Measurements from ENCODE around the gene BANP. TPM values are rescaled to one million over a fixed set of nuclear protein-coding genes. Genes with fewer than 3 reads are reported as not detected.

BANP gene
- total RNA-seq, 3 donors from 2014 or later (not counting 1 experiment from before 2014, with no cell fraction given): 88.8 to 117 (median 117) TPM

DNA sequence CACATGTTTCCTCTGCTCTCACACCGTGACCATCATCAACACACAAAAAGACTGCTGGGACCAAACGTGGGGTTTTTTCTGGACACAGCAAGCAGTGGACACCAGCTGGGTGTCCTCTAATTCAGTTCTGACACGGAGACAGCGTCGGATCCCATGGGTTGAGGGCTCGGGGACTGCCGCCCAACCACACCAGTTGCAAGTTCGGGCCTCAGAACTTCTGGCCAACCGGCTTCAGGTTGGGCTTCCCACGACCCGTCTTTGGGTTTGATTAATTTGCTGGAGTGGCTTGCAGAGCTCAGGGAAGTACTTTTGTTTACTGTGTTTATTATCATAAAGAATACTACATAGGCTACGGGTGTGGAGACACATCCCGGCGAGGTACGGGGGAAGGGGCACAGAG, 97.8 kb downstream of the BANP start:
- Histone ChIP-seq H3K36me3 (ENCODE audit: control insufficient read depth, insufficient read depth, low read length) (peaks cover 12% of the 10 kb centered on the region), H3K4me1 (ENCODE audit: control insufficient read depth, insufficient read depth, low read length) (peaks cover 26% of the 10 kb centered on the region), H3K4me3 (ENCODE audit: low read length) (no peak overlapping the region), H3K27me3 (ENCODE audit: control insufficient read depth, insufficient read depth, low read length) (no peaks in the 10 kb centered on the region), H3K9me3 (ENCODE audit: control insufficient read depth, insufficient read depth, low read length) (no peaks in the 10 kb centered on the region), H3K27ac (ENCODE audit: low read length) (no peak overlapping the region)
- Mint-ChIP-seq H3K36me3 (no peaks in the 10 kb centered on the region), H3K27ac (no peak overlapping the region), H3K9me3 (no peaks in the 10 kb centered on the region), H3K4me1 (no peaks in the 10 kb centered on the region), H3K27me3 (ENCODE audit: low read depth in 2 of 2) (no peaks in the 10 kb centered on the region), H3K4me3 (no peak overlapping the region)
- WGBS (ENCODE audit: insufficient coverage): 96% methylated on average over 15 of the region's 15 CpGs
- intact Hi-C loops (cut with micrococcal nuclease): no loop called here
- no peak for ATAC-seq
- TF ChIP-seq, protein P1, sequence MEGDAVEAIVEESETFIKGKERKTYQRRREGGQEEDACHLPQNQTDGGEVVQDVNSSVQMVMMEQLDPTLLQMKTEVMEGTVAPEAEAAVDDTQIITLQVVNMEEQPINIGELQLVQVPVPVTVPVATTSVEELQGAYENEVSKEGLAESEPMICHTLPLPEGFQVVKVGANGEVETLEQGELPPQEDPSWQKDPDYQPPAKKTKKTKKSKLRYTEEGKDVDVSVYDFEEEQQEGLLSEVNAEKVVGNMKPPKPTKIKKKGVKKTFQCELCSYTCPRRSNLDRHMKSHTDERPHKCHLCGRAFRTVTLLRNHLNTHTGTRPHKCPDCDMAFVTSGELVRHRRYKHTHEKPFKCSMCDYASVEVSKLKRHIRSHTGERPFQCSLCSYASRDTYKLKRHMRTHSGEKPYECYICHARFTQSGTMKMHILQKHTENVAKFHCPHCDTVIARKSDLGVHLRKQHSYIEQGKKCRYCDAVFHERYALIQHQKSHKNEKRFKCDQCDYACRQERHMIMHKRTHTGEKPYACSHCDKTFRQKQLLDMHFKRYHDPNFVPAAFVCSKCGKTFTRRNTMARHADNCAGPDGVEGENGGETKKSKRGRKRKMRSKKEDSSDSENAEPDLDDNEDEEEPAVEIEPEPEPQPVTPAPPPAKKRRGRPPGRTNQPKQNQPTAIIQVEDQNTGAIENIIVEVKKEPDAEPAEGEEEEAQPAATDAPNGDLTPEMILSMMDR (IDR thresholded peaks at IDR 0.05): no peak
- no peak for DNase-seq

DNA sequence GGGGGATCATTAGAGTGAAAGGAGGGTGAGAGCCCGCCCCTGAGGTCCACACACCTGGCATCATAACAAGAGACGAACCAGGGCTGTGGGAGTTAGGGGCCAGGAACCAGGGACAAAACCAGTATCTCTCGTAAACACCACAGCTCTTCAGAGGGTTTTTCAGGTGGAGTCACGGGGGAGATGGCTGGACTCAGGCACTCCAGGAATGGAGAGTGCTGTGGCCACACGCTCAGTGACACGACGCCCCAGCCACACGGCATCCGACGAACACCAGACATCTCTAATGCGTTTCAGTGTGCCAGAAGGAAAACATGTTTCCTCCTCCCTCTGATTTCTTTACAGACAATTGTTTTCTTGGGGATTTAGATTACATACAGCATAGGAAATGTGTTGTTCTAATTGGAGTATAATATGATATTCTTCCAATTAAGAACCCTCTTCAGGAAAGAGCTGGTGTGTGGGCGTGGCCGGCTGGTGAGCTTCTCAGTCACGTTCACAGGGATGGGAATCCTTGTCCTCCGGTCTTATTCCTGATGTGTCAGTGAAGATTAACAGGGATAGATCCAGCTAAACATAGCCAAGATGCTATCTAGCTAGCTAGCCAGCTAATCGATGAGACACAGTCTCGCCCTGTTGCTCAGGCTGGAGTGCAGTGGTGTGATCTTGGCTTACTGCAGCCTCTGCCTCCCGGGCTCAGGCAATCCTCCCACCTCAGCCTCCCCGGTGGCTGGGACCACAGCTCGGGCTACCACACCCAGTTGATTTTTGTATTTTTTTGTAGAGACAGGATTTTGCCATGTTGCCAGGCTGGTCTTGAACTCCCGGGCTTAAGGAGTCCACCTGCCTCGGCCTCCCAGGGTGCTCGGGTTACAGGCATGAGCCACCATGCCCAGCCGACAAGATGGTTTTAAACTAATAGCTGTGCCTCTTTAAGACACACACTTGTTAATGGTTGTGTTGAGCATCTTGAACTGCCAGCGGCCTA, 98.6 kb downstream of the BANP start:
- Mint-ChIP-seq H3K27ac (no peak overlapping the region), H3K4me3 (no peak overlapping the region), H3K27me3 (ENCODE audit: low read depth in 2 of 2) (no peaks in the 10 kb centered on the region), H3K9me3 (no peaks in the 10 kb centered on the region), H3K36me3 (no peaks in the 10 kb centered on the region), H3K4me1 (no peaks in the 10 kb centered on the region)
- peaks cover 21% of the 10 kb centered on the region for H3K4me1 ChIP-seq (ENCODE audit: control insufficient read depth, insufficient read depth, low read length)
- no peak for ATAC-seq
- H3K27ac ChIP-seq (ENCODE audit: low read length): no peak overlapping the region
- TF ChIP-seq, protein P1 (IDR thresholded peaks at IDR 0.05): no peak
- peaks cover 15% of the 10 kb centered on the region for H3K36me3 ChIP-seq (ENCODE audit: control insufficient read depth, insufficient read depth, low read length)
- H3K9me3 ChIP-seq (ENCODE audit: control insufficient read depth, insufficient read depth, low read length): no peaks in the 10 kb centered on the region
- no peak overlapping the region for H3K4me3 ChIP-seq (ENCODE audit: low read length)
- intact Hi-C loops (cut with micrococcal nuclease): no loop called here
- 96% methylated on average over 24 of the region's 25 CpGs for WGBS (ENCODE audit: insufficient coverage)
- H3K27me3 ChIP-seq (ENCODE audit: control insufficient read depth, insufficient read depth, low read length): no peaks in the 10 kb centered on the region
- no peak for DNase-seq

DNA sequence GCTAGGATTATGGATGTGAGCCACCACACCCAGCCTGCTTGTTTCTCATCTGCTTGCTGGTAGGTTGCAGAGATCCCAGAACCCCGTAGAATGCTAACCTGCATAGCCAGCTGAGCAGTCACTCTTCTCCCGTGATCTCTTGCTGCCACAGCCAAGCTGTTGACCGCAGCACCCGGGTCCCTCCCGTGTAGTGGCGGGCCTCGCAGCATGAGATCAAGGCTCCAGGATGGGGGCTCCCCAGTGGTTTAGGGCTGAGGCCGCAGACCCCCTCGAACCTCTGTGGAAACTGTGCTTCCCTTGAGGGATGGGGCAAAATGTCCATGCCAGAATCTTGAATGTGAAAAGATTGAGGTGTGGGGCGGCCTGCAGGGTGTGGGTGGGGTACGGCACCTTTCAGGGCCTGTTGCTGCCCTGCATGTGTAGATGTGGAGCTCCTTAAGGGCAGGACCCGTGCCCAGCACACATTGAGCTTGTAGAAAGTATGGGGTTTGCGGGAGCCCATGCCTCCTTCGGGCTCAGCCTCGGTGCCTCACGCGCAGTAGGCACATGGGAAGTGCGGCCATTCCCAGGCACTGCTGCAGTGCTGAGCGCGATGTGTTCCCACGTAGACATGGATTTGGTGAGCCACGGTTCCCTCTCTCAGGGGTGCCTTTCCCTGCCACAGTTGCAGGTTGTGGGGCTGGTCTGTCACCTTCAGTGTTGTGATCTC, 99.9 kb downstream of the BANP start:
- Mint-ChIP-seq H3K36me3 (no peaks in the 10 kb centered on the region), H3K27ac (no peak overlapping the region), H3K9me3 (no peaks in the 10 kb centered on the region), H3K27me3 (ENCODE audit: low read depth in 2 of 2) (no peaks in the 10 kb centered on the region), H3K4me3 (no peak overlapping the region), H3K4me1 (no peaks in the 10 kb centered on the region)
- no peak for ATAC-seq
- H3K4me3 ChIP-seq (ENCODE audit: low read length): no peak overlapping the region
- H3K27ac ChIP-seq (ENCODE audit: low read length): no peak overlapping the region
- intact Hi-C loops (cut with micrococcal nuclease): no loop called here
- H3K27me3 ChIP-seq (ENCODE audit: control insufficient read depth, insufficient read depth, low read length): no peaks in the 10 kb centered on the region
- TF ChIP-seq, protein P1 (IDR thresholded peaks at IDR 0.05): no peak
- no peaks in the 10 kb centered on the region for H3K9me3 ChIP-seq (ENCODE audit: control insufficient read depth, insufficient read depth, low read length)
- 98% methylated on average over 22 of the region's 22 CpGs for WGBS (ENCODE audit: insufficient coverage)
- peaks cover 12% of the 10 kb centered on the region for H3K4me1 ChIP-seq (ENCODE audit: control insufficient read depth, insufficient read depth, low read length)
- peaks cover 15% of the 10 kb centered on the region for H3K36me3 ChIP-seq (ENCODE audit: control insufficient read depth, insufficient read depth, low read length)
- DNase-seq: no peak
